ENCODE results near the gene PRSS8.
A peak's percentile ranks its signal among the peaks of the same experiment; 100 is the strongest.

Gene PRSS8

DNA sequence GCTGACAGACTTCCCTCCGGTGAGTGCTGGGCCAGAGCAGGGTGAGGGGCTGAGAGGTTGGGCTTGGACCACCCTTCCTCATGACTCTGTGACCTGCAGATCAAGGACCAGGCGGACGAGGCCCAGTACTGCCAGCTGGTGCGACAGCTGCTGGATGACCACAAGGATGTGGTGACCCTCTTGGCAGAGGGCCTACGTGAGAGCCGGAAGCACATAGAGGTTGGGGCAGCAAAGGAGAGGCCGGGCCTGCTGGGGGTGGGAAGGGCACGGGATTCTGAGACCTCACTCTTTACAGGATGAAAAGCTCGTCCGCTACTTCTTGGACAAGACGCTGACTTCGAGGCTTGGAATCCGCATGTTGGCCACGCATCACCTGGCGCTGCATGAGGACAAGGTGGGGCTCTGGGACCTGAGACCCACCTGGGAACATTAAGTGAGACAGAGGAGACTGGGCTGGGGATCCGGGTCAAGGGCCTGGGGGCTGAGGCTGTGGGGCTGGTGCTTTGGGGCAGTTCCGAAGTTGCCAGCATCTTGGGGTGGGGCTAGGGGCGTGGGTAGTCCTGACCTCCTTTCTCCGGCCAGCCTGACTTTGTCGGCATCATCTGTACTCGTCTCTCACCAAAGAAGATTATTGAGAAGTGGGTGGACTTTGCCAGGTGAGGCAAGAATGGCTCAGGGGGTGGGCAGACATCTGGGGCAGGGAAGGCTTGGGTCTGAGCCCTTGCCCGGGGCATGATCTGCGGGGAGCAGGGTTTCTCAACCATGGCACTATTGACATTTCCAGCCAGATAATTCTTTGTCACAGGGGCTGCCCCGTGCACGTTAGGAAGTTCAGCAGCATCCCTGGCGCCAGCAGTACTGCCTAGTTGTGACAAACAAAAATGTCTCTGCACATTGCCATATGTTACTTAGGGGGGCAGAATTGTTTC is 25.2 kb downstream of the PRSS8 start:
- Histone ChIP-seq H3K79me2 (ENCODE audit: insufficient read depth, low read length) (0 out of 2 replicates have a peak, but pooled peaks cover 7% of the 10 kb centered on the region), H3K27me3 (ENCODE audit: low read length) (no peaks in the 10 kb centered on the region), H2AFZ (ENCODE audit: low read depth, low read length, severe bottlenecking) (no peak overlapping the region), H3K4me2 (ENCODE audit: low read depth, low read length, poor library complexity, severe bottlenecking) (no peak overlapping the region), H3K27ac (ENCODE audit: low read depth, low read length) (no peak overlapping the region), H3K9me3 (ENCODE audit: insufficient read depth, low read length) (no peaks in the 10 kb centered on the region), H3K4me3 (ENCODE audit: insufficient read depth, low read length, poor library complexity, severe bottlenecking) (no peak overlapping the region), H3K36me3 (ENCODE audit: low read length) (no peaks in the 10 kb centered on the region), H3F3A (ENCODE audit: insufficient read depth) (0 out of 2 replicates have a peak, but pooled peaks cover 16% of the 10 kb centered on the region), H3K9me2 (replicated peaks; ENCODE audit: insufficient read depth, low read length) (no peaks in the 10 kb centered on the region), H3K9ac (ENCODE audit: low read length) (no peak overlapping the region), H4K20me1 (ENCODE audit: low read depth, low read length) (no peaks in the 10 kb centered on the region)
- TF ChIP-seq CTCF (IDR thresholded peaks at IDR 0.05; ENCODE audit: insufficient read depth, low read length, poor library complexity, severe bottlenecking) (no peak), EZH2phosphoT487 (conservative IDR thresholded peaks at IDR 0.05; ENCODE audit: low read length) (no peak)

- Histone ChIP-seq H3K9me3 (ENCODE audit: insufficient read depth, low read length) (no peaks in the 10 kb centered on the region), H3F3A (ENCODE audit: insufficient read depth) (0 out of 2 replicates have a peak, but pooled peaks cover 16% of the 10 kb centered on the region), H3K4me2 (ENCODE audit: low read depth, low read length, poor library complexity, severe bottlenecking) (no peak overlapping the region), H3K27me3 (ENCODE audit: low read length) (no peaks in the 10 kb centered on the region), H4K20me1 (ENCODE audit: low read depth, low read length) (no peaks in the 10 kb centered on the region), H2AFZ (ENCODE audit: low read depth, low read length, severe bottlenecking) (no peak overlapping the region), H3K79me2 (ENCODE audit: insufficient read depth, low read length) (0 out of 2 replicates have a peak, but pooled peaks cover 7% of the 10 kb centered on the region), H3K27ac (ENCODE audit: low read depth, low read length) (no peak overlapping the region), H3K4me3 (ENCODE audit: insufficient read depth, low read length, poor library complexity, severe bottlenecking) (no peak overlapping the region), H3K9ac (ENCODE audit: low read length) (no peak overlapping the region), H3K9me2 (replicated peaks; ENCODE audit: insufficient read depth, low read length) (no peaks in the 10 kb centered on the region), H3K36me3 (ENCODE audit: low read length) (no peaks in the 10 kb centered on the region)
- TF ChIP-seq EZH2phosphoT487 (conservative IDR thresholded peaks at IDR 0.05; ENCODE audit: low read length) (no peak), CTCF (IDR thresholded peaks at IDR 0.05; ENCODE audit: insufficient read depth, low read length, poor library complexity, severe bottlenecking) (no peak)
Measured at GRCh38 chr16:31109622-31110021, 25.9 kb downstream of the PRSS8 start.

DNA sequence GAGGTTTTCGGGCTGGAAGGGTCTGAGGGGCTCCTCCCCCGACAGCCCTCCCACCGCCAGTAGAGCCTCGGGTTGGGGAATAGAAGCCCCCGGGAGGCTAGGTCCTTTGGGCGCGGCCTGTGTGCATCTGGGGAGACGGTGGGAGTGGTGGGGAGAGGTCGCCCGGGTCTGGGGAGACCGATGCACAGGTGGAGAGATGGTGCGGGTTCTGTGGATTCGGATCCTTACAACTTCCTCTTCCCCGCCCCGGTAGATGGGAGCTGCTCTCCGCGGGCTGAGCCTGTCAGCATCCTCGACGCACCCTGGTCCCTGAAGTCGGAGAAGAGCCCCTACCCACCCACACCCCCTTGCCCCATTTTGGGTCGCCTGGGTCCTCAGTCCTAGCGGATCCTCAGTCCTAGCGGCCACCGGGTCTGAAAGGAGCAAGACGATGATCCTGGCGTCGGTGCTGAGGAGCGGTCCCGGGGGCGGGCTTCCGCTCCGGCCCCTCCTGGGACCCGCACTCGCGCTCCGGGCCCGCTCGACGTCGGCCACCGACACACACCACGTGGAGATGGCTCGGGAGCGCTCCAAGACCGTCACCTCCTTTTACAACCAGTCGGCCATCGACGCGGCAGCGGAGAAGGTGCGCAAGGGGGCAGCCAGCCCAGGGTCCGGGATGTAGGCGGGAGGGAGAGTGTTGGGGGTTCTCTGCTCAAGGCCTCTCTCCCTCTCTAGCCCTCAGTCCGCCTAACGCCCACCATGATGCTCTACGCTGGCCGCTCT is 26.6 kb downstream of the PRSS8 start:
- H3K9me2 ChIP-seq (replicated peaks; ENCODE audit: insufficient read depth, low read length): no peaks in the 10 kb centered on the region
- 0 out of 2 replicates have a peak, but pooled peaks cover 16% of the 10 kb centered on the region for H3F3A ChIP-seq (ENCODE audit: insufficient read depth)
- H3K27me3 ChIP-seq (ENCODE audit: low read length): no peaks in the 10 kb centered on the region
- H3K79me2 ChIP-seq (ENCODE audit: insufficient read depth, low read length): 0 out of 2 replicates have a peak, but pooled peaks cover 7% of the 10 kb centered on the region
- H3K36me3 ChIP-seq (ENCODE audit: low read length): no peaks in the 10 kb centered on the region
- peak overlapping the region; percentile 86 for H3K9ac ChIP-seq (ENCODE audit: low read length)
- no peak for TF ChIP-seq EZH2phosphoT487 (conservative IDR thresholded peaks at IDR 0.05; ENCODE audit: low read length)
- TF ChIP-seq CTCF (IDR thresholded peaks at IDR 0.05; ENCODE audit: insufficient read depth, low read length, poor library complexity, severe bottlenecking): no peak
- no peaks in the 10 kb centered on the region for H3K9me3 ChIP-seq (ENCODE audit: insufficient read depth, low read length)
- H2AFZ ChIP-seq (ENCODE audit: low read depth, low read length, severe bottlenecking): peak overlapping the region; percentile 74
- peak overlapping the region; percentile 74 for H3K4me3 ChIP-seq (ENCODE audit: insufficient read depth, low read length, poor library complexity, severe bottlenecking)
- no peaks in the 10 kb centered on the region for H4K20me1 ChIP-seq (ENCODE audit: low read depth, low read length)
- no peak overlapping the region for H3K27ac ChIP-seq (ENCODE audit: low read depth, low read length)
- H3K4me2 ChIP-seq (ENCODE audit: low read depth, low read length, poor library complexity, severe bottlenecking): peak overlapping the region; percentile 98
